ENCODE measurements around the gene SH3BP1.
"Not testable (repeated sequence)": the region's sequence is repeated elsewhere in the genome, so short reads cannot be mapped to it uniquely, and the experiment has no call there.

The SH3BP1 gene

DNA sequence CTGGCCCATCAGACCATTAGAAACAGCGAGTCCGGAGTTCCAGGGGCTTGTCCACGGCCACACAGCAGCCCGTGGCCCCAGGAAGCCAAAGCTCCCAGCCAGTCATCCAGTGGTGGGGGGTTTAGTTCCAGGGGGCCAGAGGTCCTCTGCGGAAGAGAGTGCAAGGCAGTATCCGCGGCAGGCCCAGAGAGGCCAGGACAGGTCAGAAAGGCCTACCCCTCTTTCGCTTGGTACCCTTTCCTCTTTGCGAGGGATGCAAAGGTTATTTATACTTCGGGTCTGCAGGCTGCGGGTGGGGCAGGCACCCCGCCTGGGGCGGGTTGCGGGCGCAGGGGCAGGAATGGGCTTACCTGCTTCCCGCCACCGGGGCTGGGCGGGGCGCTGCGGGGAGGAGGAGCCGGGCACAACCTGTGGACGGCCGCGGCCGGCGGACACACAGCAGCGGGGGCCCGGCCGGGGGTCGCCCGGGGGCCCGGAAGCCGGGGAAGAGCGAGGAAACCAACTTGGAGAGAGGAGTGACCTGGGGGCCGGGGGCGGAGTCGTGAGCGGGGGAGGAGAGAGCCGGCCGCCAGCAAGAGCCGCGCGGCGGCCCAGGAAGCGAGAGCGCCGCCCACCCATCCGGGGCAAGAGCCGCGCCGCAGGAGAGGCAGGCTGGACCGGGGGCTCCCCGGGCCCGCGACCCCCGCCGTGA is at the start of gene SH3BP1:
SH3BP1 (plus strand) TSS at position 600 of the 691 bp plus-strand sequence. CDS start 119 bp downstream, outside the sequence.
- peak within 1 kb of the TSS; percentile 67 to 100 (median 88) for H3K27ac ChIP-seq
- peak within 1 kb of the TSS; percentile 47 to 85 (median 74) for H3K4me3 ChIP-seq

DNA sequence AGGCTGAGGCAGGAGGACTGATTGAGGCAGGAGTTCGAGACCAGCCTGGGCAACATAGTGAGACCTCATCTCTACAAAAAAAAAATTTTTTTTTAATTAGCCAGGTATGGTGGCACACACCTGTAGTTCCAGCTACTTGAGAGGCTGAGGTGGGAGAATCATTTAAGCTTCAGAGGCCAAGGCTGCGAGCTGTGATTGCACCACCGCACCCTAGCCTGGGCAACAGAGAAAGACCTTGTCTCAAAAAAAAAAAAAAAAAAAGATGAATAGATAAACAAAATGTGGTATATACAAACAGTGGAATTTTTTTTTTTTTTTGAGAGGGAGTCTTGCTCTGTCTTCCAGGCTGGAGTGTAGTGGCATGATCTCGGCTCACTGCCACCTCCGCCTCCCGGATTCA is 48.4 kb upstream of the SH3BP1 start:
- peak overlapping the region in 10 of 21 experiments; percentile 21 to 87 (median 60) for H3K27ac ChIP-seq
- H3K4me3 ChIP-seq = not testable (repeated sequence)

- H3K27ac ChIP-seq = peak overlapping the region in 7 of 21 experiments; percentile 3 to 87 (median 54)
- H3K4me3 ChIP-seq = no peak overlapping the region
These were observed 47.6 kb upstream of the SH3BP1 start for GRCh38 chr22:37591823-37592404.

DNA sequence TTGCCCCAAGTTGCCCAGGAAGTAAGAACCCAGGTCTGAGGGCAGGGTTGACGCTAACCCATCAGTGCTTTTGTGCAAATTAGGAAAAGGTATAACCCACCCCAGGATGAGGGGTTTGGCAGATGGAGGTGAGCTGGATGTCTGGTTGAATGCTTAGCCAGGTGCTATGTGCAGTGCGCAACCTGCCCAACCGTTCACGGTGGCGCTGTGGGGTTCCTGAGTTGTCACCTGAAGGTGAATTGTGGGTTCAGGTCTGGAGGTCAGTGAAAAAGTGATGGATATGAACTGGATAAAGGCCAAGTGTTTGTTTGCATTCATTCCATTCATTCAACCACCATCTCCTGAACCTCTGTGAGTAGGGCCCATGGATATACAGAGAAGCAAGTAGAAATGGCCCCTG is 45.2 kb upstream of the SH3BP1 start:
- no peak overlapping the region for H3K27ac ChIP-seq

DNA sequence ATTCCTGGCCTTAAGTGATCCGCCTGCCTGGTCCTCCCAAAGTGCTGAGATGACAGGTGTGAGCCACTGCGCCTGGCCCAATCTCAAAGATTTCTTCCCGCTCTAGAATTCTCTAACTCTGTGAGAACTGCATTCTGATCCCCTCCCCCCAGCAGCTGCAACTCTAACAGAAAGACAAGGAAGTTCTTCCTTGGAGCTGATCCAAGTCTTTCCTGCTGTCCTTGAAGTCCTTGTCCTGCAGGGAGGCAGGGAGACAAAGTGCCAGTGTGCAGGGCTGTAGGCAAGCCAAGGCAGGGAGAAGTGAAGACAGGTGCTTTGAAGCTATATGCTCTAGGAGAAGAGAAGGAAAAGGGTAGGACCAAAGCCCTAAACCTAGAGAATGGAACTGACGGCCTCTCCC is 40.3 kb upstream of the SH3BP1 start:
- no peak overlapping the region for H3K27ac ChIP-seq

More for the DNA sequence above, 45.2 kb upstream of the SH3BP1 start:
- no peak overlapping the region for H3K4me3 ChIP-seq

GRCh38 chr22:37601203-37601539 is 38.3 kb upstream of the SH3BP1 start:
- Histone ChIP-seq H3K4me3 (no peak overlapping the region), H3K27ac (no peak overlapping the region)

More for the DNA sequence above, 40.3 kb upstream of the SH3BP1 start:
- H3K4me3 ChIP-seq = no peak overlapping the region

DNA sequence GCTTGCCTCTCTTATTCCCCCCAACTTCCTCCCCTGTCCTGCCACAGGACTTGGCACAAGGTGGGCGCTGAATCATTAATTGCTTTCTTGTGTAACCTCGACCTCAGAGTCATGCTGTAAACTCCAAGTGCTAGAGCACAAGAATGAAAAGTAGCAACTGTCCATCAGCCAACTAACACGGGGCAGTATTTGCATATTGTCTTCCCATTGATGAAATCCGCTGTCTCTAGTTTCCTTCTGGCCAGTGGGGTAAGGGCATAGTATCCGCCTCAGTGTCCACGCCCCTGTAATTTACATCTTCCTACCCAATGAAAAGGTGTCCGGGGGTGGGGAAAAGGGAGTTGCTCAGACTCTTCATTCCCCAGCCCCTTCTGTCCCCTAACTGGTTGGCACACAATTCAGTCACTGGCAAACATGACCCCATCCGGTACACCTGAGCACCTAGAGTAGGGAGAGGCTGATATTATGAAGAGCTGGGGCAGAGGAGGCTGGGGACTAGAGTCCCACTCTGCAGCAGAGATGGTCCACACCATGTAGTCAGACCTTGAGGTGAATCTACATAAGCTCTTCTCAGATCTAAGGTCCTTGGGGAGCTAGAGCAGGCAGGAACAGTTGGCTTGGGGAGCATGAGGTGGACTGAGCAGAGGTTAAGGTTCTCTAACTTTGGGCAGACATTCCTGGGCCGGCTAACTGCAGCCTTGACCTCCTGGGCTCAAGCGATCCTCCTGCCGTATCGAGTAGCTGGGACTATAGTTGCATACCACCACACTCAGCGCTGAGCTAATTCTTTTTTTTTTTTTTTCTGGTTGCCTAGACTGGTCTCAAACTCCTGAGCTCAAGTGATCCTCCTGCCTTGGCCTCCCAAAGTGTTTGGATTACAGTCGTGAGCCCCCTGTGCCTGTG is 37.7 kb upstream of the SH3BP1 start:
- Histone ChIP-seq H3K4me3 (no peak overlapping the region), H3K27ac (peak overlapping the region in 1 of 21 experiments; percentile 26)

GRCh38 chr22:37602546-37603277 is 36.8 kb upstream of the SH3BP1 start:
- not testable (repeated sequence) for H3K27ac ChIP-seq

GRCh38 chr22:37604074-37604473 is 35.4 kb upstream of the SH3BP1 start:
- H3K4me3 ChIP-seq = no peak overlapping the region
- no peak overlapping the region for H3K27ac ChIP-seq

More at GRCh38 chr22:37602546-37603277, 36.8 kb upstream of the SH3BP1 start:
- not testable (repeated sequence) for H3K4me3 ChIP-seq

DNA sequence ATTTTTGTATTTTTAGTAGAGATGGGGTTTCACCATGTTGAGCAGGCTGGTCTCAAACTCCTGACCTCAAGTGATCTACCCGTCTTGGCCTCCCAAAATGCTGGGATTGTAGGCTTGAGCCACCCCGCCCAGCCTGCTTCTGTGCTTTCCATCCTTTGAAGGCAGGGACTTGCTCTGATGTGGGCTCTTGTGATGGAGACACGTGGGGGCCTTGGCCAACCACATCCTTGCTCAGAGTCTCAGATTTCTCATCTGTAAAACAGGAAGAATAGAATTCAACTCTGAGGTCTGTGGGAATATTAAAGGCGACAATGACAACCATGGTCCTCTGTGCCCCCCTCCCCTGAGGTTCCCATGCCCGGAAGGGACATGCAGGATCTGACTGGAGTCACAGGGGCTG is 34.6 kb upstream of the SH3BP1 start:
- peak overlapping the region in 5 of 21 experiments; percentile 29 to 80 (median 59) for H3K27ac ChIP-seq
- H3K4me3 ChIP-seq = no peak overlapping the region

DNA sequence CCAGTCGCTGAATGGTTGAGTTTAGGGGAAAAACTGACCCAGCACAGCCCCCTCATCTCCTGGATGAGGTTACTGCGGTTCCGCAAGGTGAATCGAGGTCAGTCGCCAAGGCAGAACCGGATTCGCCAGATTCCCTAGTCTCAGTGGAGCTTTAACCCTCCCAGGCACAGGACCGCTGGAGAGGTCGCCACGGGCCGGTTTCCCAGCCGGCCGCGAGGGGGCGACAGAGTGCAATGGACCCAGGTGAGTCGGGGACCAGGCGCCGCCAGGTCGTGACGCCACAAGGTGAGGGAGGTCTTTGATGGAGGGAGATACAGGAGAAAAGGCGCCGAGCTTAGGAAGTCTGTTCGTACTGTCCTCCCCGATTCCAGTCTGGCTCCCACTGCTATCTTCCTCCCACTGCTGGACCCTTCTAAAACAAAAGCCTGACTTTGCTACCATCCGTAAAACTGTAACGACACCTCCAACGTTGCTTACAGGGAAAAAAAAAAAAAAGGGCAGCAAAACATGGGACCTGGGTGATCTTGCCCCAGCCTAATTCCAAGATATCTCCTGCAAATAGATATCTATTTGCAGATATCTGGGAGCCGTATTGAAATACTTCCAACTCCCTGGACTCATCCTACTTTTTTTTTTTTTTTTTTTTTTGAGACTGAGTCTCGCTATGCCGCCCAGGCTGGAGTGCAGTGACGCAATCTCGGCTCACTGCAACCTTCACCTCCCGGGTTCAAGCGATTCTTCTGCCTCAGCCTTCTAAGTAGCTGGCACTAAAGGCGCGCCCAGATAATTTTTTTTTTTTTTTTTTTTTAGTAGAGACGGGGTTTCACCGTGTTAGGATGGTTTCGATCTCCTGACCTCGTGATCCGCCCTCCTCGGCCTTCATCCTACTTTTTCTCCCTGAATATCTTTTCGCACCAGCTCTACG is 32.2 kb upstream of the SH3BP1 start:
- H3K4me3 ChIP-seq = peak overlapping the region in 6 of 7 experiments; percentile 3 to 98 (median 85)
- peak overlapping the region in 20 of 21 experiments; percentile 80 to 98 (median 94) for H3K27ac ChIP-seq

DNA sequence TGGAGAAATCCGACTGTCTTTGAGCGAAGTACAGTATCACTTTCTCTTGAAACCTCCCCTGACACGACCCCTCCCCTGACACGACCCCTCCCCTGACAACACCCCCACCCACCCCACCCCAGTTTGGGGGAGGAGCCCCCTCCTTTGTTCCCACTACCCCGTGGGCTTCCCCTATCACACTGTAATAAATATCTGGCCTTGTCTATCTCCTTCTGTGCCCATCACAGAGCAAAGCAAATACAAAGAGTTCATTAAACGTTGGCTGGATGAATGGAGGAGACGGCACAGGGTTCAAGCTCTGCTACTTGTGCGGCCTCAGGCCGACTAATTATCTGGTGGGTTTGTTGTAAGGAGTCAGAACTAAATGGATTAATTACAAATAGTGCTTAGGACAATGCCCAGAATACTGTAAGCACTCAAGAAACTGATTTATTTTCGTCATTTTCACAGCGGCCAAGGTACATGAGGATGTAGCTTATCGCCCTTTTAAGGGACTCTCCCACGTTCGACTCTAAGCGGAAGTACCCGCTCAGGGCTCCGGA is 31.5 kb upstream of the SH3BP1 start:
- Histone ChIP-seq H3K27ac (peak overlapping the region; percentile 80 to 98 (median 93)), H3K4me3 (peak overlapping the region; percentile 61 to 98 (median 92))

DNA sequence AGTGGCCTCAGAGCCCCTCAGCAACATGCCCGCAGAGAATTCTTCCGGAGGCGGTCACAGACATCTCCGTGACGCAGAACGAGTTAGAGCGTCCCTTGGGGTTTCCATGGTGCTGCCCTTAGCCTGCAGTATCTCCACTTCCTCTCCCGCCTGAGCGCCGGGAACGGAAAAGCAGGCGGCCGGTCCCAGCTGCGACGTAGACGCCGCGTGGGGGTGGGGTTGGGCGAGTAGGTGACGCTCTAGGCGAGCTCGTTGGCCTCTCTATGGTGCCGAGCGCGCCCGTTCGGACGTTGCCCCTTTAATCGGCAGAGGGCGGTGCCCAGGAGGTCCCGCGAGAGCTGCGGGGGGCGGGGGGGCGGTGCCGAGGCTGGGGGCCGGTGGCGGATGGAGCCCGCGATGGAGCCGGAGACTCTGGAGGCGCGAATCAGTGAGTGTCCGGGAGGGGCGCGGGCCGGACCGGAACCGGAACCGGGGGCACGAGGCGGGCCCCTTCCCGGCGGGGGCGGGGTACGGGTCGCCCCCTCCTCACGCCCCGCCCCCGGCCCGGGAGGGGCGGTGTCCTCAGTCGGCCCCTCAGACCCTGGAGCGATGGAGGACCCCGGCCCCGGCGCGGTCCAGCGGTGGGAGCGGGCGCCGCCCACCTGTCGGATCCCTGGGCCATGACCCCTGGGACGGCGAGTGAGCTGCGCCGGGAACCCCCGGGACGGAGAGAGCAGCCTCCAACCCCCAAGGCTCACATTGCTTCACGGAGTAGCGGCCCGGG is 30.8 kb upstream of the SH3BP1 start, which contains the start of gene GGA1:
GGA1 (plus strand) TSS at position 358 of the 763 bp plus-strand sequence; CDS start at position 385, 27 bp downstream.
- H3K27ac ChIP-seq = peak within 1 kb of the TSS; percentile 80 to 98 (median 93)
- H3K4me3 ChIP-seq = peak within 1 kb of the TSS; percentile 61 to 98 (median 92)

DNA sequence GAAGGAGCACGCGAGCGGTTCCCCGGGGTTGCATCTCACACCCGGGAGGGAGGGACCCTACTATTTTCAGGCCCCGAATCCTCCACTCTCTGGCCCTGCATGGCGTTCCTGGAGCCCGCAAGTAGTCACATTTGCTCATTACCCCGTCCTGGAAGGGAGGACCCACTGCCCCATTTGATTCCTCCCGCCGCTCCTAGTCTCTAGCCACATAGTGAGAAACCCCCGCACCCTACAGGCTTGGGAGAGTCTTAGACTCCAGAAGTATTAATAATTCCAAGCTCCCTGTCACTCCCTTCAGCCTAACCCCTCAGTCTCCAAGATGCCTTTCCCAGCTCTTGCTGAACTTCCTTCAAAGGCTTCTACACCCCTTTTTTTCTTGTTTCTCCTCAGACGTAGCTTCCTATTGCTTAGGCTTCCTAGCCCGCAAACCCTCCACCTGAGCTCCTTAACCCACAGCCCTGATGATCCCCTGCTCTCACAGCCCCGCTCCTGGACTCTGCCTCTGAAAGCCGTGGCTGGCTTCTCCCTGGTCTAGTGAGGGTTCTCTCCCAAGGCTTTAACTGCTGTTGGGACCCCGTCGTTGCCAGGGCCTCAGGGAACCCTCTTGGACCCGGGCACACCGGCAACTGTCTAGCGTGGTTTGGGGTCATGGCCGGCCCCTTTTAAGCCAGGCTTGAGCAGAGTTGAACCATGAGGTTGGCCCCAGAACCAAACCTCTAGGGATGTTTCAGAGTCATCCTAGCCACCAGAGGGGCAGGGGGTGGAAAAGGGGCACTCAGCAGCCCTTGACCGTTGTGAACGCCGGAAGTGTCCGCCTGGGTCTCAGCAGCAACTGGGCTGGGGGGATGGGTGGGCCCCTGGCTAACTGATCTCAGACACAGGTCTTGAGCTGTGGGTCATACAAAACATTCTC is 30.0 kb upstream of the SH3BP1 start:
- H3K27ac ChIP-seq = peak overlapping the region; percentile 80 to 98 (median 93)

DNA sequence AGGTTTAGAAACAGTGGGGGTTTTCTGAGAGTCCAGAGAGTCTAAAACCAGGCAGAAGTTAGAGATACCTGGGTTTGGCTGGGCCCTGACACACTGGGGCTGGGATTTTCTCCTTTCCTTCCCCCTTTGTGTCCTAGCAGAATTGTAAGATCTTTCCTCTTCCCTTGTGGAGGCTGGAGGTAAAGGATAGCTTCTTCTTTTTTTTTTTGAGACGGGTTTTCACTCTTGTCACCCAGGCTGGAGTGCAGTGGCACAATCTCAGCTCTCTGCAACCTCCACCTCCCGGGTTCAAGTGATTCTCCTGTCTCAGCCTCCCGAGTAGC is 29.4 kb upstream of the SH3BP1 start:
- peak overlapping the region in 6 of 7 experiments; percentile 61 to 98 (median 92) for H3K4me3 ChIP-seq
- peak overlapping the region in 20 of 21 experiments; percentile 80 to 98 (median 94) for H3K27ac ChIP-seq

More for the DNA sequence above, 30.0 kb upstream of the SH3BP1 start:
- H3K4me3 ChIP-seq = peak overlapping the region; percentile 61 to 98 (median 92)

GRCh38 chr22:37610480-37611129 is 28.9 kb upstream of the SH3BP1 start:
- peak overlapping the region in 2 of 7 experiments; percentile 61 to 91 for H3K4me3 ChIP-seq

More at GRCh38 chr22:37610480-37611129, 28.9 kb upstream of the SH3BP1 start:
- H3K27ac ChIP-seq = peak overlapping the region in 18 of 21 experiments; percentile 40 to 98 (median 93)
